ENCODE results near the gene SRRM2.

The SRRM2 gene

DNA sequence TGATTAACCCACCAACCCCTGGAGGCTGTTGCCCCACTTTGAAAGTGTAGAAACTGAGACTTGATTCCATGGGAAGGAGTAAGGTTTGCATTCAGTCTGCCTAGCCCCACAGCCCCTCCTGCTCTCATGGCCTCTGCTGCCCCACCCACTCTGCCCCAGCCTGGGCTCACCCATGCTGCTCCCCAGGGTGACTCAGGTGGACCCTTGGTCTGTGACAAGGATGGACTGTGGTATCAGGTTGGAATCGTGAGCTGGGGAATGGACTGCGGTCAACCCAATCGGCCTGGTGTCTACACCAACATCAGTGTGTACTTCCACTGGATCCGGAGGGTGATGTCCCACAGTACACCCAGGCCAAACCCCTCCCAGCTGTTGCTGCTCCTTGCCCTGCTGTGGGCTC is 52.3 kb downstream of the SRRM2 start:
- no peak for DNase-seq

DNA sequence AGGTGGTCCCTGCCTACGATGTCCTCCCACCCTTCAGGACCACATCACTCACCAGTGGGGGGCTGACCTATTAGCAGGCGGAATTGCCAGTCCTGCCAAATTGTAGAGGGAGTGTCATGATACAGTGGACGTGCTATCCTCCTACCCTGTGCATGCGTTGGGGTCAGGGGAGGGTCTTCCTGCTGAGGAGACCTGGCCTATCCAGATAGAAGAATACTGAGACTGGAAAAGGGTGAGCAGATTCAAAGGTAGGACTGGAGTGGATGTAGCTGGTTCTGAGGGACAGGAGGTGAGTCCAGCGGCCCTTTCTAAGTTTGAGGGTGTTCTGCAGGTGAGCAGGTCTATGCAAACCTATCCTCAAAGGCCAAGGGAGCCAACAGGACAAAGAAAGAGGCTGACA is 53.8 kb downstream of the SRRM2 start:
- no peak for DNase-seq

DNA sequence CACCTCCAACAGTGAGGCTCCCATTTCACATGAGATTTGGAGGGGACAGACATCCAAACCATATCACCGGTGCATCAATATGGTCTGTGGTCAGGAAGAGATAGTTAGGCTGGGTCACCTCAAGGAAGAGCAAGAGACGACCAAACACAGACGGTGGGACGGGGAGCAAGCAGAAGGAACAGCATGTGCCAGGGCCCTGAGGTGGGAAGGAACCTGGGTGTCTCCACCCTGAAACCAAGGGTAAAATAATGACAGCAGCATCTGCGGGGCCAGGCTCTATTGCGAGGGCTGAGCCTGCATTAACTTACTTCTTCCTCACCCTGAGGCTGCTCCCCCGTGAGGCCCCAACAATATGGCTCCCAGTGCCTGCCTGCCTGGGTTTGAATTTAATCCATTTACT is 55.7 kb downstream of the SRRM2 start:
- no peak for DNase-seq

DNA sequence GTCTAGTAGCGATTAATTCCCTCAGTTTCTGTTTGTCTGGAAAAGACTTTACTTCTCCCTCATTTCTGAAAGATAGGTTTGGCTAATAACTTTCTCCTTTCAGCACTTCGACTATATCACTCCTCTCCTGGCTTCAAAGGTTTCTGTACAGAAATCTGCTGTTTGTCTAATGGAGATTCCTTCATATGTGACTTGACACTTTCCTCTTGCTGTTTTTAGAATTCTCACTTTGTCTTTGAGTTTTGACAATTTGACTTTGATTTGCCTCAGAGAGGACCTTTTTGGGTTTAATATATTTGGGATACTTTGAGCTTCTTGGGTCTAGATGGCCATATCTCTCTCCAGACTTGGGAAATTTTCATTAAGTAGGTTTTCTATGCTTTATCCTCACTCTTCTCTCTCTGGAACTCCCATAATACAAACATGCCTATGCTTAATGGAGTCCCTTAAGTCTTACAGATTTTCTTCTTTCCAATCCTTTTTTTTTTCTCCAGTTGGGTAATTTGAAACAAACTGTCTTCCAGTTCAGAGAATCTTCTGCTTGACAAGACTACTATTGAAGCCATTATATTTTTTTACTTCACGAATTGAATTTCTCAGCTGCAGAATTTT is 56.8 kb downstream of the SRRM2 start:
- DNase-seq: no peak

DNA sequence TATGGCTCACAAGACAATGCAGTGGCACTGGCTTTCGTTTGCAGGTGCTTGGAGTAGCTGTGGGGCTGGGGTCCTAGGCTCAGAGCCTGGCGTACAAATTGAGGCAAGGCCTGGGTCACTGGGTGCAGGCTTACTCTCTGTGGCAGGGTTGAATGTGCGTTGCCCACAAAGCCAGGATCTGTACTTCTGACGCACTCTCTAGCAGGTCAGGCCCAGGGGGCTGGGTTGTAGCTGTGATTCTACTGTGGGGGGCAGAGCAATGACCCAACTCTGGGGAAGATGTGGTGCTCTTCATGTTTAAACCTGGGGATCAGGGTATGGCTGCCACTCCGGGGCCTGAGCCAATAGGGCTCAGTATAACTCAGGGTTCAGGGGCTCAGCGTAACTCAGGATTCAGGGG is 58.2 kb downstream of the SRRM2 start:
- DNase-seq: no peak

DNA sequence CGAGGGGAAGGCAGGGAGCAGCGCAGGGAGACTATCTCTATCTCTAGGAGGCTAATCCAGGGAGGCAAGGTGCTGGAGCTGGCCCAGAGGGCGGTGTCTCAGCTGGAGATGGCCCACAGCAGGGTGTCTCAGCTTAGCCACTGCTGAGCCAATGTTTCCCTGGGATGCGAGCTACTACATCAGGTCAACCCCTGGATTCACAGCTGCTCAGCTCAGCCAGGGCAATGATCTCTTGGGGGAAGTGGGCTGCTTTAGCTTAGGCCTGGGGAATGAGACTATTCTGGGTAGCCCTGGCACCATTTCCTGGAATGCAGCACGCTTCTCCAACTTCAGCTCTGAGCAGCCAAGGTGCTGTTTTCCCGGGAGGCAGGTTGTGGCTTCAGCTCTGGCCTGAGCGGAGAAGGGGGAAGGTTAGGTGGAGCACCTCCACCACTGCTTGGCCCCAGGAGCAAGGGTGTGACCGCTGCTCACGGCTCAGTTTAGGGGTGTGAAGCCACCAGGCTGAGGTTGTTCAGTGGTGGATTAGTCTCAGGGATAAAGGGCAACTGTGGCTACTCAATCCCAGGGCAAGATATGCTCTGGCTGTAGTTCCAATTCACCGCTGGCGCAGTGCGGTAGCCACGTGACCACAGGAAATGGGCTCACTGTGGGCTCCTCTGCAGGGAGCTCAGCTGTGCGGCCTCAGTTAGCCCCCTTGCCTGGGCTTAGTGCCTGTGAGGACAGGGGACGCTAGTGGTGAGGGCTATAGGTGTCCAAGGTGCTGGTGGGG is 59.4 kb downstream of the SRRM2 start:
- DNase-seq: no peak

DNA sequence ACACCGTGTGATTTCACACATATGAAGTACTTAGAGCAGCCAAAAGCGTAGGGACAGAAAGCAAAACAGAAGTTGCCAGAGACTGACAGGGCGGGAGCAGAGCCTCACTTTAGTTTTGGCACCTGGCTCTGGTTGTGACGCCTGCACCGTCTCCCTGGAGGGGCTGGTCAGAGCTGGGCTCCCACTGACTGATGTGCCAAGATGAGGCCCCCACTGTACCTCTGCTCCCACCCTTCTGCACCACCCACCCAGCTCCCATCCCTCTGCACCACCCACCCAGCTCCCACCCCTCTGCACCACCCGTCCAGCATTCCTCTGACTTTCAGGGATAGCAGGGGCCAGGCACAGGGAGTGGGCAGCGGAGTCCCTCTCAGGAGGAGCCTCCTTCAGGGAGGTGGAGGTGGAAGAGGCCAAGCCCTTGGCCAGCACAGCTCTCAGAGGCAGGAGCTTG is 61.4 kb downstream of the SRRM2 start:
- DNase-seq: no peak

DNA sequence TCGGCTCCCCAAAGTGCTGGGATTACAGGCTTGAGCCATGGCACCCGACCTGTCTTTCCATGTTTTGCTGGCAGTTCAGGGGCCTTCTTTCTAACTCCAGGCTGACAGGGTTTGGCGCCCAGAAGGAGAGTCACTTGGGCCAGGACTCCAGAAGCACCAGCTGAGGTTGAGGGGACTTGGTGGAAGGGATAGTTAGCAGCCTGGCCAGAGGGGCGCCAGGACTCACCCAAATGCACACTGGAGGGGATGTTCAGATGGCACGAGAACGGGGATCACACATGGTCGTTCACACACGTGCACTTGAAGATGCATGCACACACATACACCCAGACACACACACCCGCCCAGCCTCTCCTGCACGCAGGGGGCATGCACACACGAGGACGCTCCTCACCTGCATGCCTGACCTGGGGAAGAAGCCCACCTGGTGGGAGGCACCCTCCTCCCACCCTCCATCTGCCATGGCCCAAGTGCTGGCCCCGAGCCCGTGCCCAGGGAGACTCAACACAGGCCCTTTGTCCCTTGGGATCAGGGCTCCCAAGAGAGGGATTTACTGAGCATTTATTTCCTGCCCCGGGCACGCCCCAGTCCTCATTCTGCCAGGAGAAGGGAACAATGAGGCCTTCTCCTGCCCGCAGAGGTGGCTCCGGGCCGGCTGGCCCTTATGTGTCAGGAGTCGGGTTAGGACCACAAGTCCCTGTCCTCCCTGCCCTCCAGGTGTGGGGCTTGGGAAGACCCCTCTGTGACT is 62.3 kb downstream of the SRRM2 start:
- DNase-seq: no peak

DNA sequence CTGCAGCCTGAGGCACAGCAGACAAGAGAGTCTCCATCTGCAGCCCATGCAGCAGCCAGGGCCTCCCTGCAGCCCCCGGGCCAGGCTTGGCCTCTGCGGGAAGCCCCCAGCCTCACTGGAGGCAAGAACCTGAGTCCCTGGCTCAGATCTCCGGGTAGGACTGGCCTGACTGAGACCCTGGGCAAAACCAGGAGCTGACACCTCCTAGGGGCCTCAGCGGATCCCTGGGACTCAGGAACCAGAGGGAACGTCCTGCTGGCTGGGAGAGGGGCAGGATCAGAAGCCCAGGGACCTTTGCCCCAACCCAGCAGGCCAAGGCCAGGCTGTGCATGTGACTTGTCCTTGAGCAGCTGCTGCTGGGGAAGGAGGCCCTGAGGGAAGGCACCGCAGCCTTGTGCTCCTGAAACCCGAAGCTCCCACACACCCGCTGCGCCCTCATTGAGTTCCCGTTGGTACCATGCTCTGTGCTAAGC is 62.9 kb downstream of the SRRM2 start:
- no peak for DNase-seq

DNA sequence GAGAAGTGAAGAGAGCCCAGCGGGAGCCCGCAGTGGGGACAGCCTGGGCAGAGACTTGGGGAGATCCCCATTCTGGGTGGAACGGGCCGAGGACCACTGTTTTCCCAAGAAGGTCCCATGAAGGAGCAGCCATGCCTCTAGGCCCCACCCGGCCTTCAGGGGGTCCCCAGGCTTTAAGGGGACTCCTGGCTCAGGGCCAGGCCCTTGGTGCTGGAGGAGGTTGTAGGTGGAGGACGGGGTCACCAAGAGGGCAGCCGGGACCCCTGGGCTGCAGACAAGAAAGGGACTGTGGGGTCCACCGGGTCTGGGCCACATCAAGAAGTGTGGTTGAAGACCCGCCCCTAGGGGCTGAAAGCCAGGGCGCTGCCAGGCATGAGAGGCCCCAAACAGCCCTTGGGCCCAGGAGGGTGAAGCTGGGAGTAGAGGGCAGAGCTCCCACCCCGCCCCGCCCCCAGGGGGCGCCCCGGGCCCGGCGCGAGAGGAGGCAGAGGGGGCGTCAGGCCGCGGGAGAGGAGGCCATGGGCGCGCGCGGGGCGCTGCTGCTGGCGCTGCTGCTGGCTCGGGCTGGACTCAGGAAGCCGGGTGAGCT is 64.4 kb downstream of the SRRM2 start, which contains the start of gene PRSS21:
TSS of gene PRSS21 (plus strand) at position 487 of the 589 bp plus-strand sequence. CDS start at position 519, 32 bp downstream.
- DNase-seq: no peak

DNA sequence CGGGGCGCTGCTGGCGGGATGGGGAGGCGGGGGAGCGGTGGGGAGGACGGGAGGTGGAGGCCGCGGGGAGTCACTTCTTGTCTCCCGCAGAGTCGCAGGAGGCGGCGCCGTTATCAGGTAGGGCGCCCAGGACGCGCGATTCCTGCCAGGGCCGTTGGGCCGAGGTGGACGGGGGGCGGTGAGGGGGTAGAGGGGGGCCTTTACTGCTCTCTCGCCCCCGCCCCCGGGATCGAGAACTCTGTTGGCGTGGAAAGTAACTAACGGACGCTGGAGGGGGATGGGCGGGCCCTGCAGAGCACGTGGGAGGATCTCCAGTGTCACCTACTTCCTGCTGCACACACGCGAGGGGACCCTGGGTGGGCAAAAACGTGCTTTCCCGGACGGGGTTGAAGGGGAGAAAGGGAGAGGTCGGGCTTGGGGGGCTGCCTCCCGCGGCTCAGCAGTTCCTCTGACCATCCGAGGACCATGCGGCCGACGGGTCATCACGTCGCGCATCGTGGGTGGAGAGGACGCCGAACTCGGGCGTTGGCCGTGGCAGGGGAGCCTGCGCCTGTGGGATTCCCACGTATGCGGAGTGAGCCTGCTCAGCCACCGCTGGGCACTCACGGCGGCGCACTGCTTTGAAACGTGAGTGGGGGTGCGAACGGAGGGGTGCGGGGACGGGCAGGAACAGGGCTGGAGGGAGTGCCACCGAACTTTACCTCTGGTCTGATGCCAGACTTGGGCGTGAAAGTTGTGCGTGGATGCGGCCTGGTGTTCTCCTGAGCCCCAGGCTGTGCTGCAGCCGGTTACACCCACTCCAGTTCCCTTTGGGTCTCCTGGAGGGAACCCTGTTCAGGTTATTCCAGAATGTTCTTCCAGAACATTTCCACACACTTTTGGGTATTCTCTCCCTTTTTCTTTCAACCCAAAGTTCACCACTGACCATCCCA is 65.2 kb downstream of the SRRM2 start:
- no peak for DNase-seq

DNA sequence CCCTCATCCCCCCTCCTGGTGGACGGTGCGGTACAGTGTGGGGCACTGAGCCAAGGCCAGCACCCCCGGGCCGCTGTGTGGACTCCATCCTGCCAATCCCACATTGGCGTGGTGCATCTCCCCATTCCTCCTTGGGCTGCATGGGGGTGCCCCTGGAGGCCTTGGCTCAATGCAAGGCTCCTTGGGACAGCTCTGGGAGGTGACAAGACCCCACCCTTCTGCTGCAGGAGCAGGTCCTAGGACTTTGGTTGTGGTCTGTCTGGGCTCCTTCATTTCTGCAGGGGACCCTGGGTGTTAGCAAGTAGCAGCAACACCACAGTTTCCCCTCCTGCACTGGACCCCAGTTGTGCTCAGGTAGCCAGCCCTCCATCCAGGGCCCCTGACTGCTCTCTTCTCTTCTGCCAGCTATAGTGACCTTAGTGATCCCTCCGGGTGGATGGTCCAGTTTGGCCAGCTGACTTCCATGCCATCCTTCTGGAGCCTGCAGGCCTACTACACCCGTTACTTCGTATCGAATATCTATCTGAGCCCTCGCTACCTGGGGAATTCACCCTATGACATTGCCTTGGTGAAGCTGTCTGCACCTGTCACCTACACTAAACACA is 65.9 kb downstream of the SRRM2 start:
- no peak for DNase-seq

DNA sequence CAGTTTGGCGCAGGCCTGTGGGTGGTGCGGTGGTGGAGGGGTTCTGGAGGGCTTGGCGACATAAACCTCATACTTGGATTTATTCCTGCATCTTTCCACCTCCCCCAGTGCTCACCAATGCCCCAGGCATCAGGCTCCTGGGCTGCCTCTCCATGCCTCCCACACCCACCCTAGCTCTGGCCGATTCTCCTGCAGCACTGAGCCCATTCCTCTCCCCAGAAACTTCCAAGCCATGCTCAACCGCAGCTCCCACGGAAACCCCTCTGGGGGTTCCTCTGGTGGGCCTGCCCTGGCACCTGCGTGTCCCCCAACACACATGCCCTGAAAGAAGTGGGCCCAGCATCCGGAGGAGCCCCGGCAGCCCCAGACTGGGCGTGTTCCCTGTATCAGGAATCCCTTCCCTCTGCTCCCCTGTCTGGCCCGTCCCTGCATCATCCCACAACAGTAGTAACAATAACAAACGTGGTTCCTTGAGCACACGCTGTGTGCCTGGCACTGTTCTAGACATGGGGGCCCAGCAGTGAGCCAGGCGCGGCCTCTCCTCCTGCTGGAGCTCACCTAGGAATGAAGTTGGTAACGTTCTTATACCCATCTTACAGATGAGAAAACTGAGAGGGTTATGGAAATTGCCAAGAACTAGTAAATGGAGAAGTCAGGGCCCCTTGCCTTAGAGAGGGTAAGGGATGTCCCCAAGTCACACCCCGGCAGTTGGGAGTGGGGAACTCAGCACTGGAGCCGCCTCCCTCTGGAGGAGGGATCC is 66.9 kb downstream of the SRRM2 start:
- no peak for DNase-seq

DNA sequence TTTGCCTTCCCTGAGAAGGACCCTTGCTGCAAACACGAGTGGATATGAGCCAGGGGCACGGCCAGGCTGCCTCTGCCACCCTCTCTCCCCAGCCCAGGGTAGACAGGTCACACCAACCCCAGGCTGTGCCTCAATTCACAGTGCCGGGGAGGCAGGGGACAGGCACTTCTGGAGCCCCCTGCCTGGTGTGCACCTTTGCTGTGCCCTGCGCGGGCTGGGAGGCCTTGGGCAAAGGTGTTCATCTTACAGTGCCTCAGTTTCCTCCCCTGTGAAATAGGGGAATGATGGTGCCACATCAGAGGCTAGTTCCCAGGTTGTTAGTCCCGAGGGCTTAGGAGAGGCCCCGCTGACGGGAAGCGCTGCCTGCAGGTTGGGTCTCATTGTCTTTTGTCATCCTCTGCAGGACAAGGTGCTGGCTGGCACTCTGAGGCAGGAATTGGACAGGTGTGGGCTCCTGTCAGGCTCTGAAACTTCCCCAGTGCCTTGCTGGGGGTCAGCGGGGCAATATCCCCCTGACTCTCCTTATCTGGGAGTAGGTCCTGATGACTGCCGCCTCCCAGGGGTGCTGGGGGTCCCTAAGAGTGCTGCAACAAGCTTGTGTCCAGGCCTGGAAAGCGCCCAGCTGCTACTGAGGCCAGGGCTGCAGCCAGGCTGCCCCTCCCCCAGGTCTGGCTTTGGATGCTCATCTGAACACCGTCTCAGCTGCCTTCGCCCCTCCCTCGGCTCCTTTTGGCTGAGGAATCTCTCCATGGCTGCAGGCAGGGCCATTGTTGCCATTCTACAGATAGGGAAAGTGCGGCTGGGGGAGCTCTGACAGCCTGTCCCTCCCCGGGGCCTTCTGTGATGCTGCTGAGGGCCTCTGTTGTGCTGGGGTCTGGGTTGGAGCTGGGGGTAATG is 67.7 kb downstream of the SRRM2 start:
- no peak for DNase-seq

All from HCEC 1CT (cell line).